ENCODE measurements around the gene FRMPD1. TPM values are rescaled to one million over a fixed set of nuclear protein-coding genes. Genes with fewer than 3 reads are reported as not detected.

Gene FRMPD1
- total and polyA plus RNA-seq, 10 of the 15 experiments (the other 5 are each of a cell fraction or from before 2014, with no cell fraction given) = 0.01 to 0.08 (median 0.05) TPM; not detected in 6

DNA sequence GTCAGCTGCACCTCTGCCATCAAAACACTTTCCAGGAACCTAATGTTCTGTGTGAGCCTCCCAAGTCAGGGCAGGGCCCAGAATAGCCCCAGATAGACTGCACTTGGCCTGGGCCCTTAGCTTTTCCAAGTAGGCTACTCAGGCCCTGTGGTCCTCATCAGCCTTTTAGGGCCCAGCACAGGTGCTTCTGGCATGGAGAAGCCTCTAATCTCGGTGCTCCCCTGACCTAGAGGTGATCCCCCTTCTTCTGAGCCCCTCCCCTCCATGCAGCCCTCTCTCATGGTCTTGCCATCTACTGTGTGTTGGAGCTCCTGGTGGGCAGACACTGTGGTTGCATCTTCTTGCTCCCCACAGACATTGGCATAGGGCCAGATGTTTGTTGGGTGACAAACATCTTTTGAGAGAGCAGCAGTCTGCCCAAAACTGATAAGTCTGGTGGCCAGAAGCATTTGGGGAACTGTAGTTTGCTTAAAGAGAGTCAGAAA, 28.1 kb downstream of the FRMPD1 start:
- SMC1A ChIA-PET (ENCODE audit: uncharacterized antibody, unreplicated experiment) = no interaction called here
- no peaks in the 10 kb centered on the region for H4K20me1 ChIP-seq (ENCODE audit: control insufficient read depth, insufficient read depth)
- ATAC-seq (no peak), FAIRE-seq (no peak), DNase-seq (ENCODE audit: low read depth, low spot score) (no peak)
- CTCF ChIA-PET = no interaction called here
- no peaks in the 10 kb centered on the region for H3K4me1 ChIP-seq (ENCODE audit: control insufficient read depth, insufficient read depth, low read length)
- no peaks in the 10 kb centered on the region for H3K36me3 ChIP-seq (ENCODE audit: control insufficient read depth in 2 of 2, insufficient read depth in 2 of 2, low read length in 1 of 2)
- 0% methylated on average over 1 of the region's 1 CpG for WGBS (ENCODE audit: insufficient coverage, insufficient replicate concordance, low lambda C conversion rate, missing lambda C conversion rate)
- H3K27me3 ChIP-seq (replicated peaks in 1 of 2; ENCODE audit: control insufficient read depth in 2 of 2, insufficient read depth in 2 of 2, low read length in 1 of 2) = peaks cover 2 to 3% of the 10 kb centered on the region in 2 experiments; a peak in 2 of 4 replicates
- intact Hi-C loops (cut with micrococcal nuclease; ENCODE audit: unreplicated experiment) = no loop called here
- H3K9me3 ChIP-seq (replicated peaks; ENCODE audit: control insufficient read depth, insufficient read depth, low read length) = no peaks in the 10 kb centered on the region
- no peak overlapping the region for H3K4me3 ChIP-seq
- H3K79me2 ChIP-seq (ENCODE audit: control insufficient read depth, insufficient read depth, low read length) = no peaks in the 10 kb centered on the region
- no peak overlapping the region for H3K9ac ChIP-seq (ENCODE audit: control insufficient read depth, insufficient read depth, low read length)
- POLR2A ChIA-PET = no interaction called here
- H3K27ac ChIP-seq (ENCODE audit: control insufficient read depth, insufficient read depth) = no peak overlapping the region
- H2AFZ ChIP-seq (ENCODE audit: control insufficient read depth, low read depth, low read length) = no peak overlapping the region
- no peak overlapping the region for H3K4me2 ChIP-seq (ENCODE audit: control insufficient read depth, insufficient read depth)
- RAD21 ChIA-PET (ENCODE audit: unreplicated experiment) = no interaction called here
- no TSS peak for BruUV-seq (replicated peaks)
- TF ChIP-seq SUPT20H (IDR thresholded peaks at IDR 0.05; ENCODE audit: borderline replicate concordance, control insufficient read depth, low read depth, low read length) = no peak
- TF ChIP-seq PAX5 (IDR thresholded peaks at IDR 0.05; ENCODE audit: borderline replicate concordance, low read depth, low read length) = no peak
- TF ChIP-seq, protein P1, sequence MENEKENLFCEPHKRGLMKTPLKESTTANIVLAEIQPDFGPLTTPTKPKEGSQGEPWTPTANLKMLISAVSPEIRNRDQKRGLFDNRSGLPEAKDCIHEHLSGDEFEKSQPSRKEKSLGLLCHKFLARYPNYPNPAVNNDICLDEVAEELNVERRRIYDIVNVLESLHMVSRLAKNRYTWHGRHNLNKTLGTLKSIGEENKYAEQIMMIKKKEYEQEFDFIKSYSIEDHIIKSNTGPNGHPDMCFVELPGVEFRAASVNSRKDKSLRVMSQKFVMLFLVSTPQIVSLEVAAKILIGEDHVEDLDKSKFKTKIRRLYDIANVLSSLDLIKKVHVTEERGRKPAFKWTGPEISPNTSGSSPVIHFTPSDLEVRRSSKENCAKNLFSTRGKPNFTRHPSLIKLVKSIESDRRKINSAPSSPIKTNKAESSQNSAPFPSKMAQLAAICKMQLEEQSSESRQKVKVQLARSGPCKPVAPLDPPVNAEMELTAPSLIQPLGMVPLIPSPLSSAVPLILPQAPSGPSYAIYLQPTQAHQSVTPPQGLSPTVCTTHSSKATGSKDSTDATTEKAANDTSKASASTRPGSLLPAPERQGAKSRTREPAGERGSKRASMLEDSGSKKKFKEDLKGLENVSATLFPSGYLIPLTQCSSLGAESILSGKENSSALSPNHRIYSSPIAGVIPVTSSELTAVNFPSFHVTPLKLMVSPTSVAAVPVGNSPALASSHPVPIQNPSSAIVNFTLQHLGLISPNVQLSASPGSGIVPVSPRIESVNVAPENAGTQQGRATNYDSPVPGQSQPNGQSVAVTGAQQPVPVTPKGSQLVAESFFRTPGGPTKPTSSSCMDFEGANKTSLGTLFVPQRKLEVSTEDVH (IDR thresholded peaks at IDR 0.05; ENCODE audit: low read depth, partially characterized antibody) = no peak
- no peak for TF ChIP-seq GABPA (IDR thresholded peaks at IDR 0.05; ENCODE audit: low read depth)
- no peak for TF ChIP-seq ETV6 (conservative IDR thresholded peaks at IDR 0.05 in 1 of 2, IDR thresholded peaks at IDR 0.05 in 1 of 2; ENCODE audit: borderline replicate concordance in 1 of 2, low read depth in 1 of 2)
- TF ChIP-seq CBX5 (IDR thresholded peaks at IDR 0.05; ENCODE audit: low read depth) = no peak
- no peak for TF ChIP-seq ZBTB33 (IDR thresholded peaks at IDR 0.05)
- no peak for TF ChIP-seq RUNX3 (IDR thresholded peaks at IDR 0.05; ENCODE audit: low read length)
- no peak for TF ChIP-seq TBL1XR1 (IDR thresholded peaks at IDR 0.05; ENCODE audit: low read depth, low read length)
- no peak for TF ChIP-seq RB1 (IDR thresholded peaks at IDR 0.05; ENCODE audit: borderline replicate concordance)
- no peak for TF ChIP-seq POLR2A (IDR thresholded peaks at IDR 0.05; ENCODE audit: low read depth, low read length)
- TF ChIP-seq TCF7 (IDR thresholded peaks at IDR 0.05; ENCODE audit: borderline replicate concordance) = no peak
- TF ChIP-seq FOXM1 (IDR thresholded peaks at IDR 0.05; ENCODE audit: low read depth, low read length) = no peak
- TF ChIP-seq SREBF1 (IDR thresholded peaks at IDR 0.05; ENCODE audit: low read length) = no peak
- TF ChIP-seq CHD4 (IDR thresholded peaks at IDR 0.05) = no peak
- TF ChIP-seq EP300 (IDR thresholded peaks at IDR 0.05; ENCODE audit: borderline replicate concordance in 1 of 2, control insufficient read depth in 1 of 2, low read depth in 2 of 2, low read length in 2 of 2) = no peak
- in situ Hi-C loops (cut with MboI) = no loop called here

All from GM12878 (cell line).